ENCODE results near the gene STRA6.

DNA sequence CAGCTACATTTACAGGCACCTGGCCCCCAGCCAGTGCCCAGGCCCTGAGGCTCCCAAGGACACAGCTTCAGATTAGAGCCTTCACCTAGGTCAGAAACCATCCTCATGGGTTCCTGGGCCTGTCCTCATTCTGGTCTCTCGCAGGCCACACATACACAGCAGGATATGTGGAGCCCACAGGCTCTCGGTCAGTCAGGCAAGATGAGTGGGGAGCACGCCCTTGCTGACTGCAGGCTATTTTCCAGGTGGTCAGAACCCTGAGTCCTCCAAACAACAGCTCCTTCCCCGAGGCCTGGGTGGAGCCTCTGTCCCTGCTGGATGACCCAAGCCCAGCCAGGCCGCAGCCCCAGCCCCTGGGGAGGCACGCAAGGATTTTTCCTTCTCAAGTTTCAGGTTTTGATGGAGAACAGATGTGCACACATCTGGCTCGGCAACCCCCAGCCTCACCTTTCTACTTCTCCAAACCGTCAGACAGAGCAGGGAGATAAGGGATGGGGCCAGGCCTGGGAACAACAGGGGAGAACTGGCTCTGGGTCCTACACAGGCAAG, 1.6 kb downstream of the STRA6 start:
- no peak for TF ChIP-seq POLR2A (IDR thresholded peaks at IDR 0.05; ENCODE audit: low read length)
- TF ChIP-seq GATA1 (IDR thresholded peaks at IDR 0.05; ENCODE audit: low read depth, low read length): no peak

Measured in erythroblast (primary cell).